ENCODE measurements around the gene PRKCE.

GRCh38 chr2:45909171-45909565 lies 257.7 kb downstream of the PRKCE start:
- TF ChIP-seq CTCF (IDR thresholded peaks at IDR 0.05) = no peak
- no peak for TF ChIP-seq EP300 (IDR thresholded peaks at IDR 0.05)
- TF ChIP-seq POLR2A (IDR thresholded peaks at IDR 0.05) = no peak
- no peak for TF ChIP-seq POLR2AphosphoS5 (IDR thresholded peaks at IDR 0.05)
